ENCODE results near the gene TMEM165. TPM values are rescaled to one million over a fixed set of nuclear protein-coding genes. Genes with fewer than 3 reads are reported as not detected.

The TMEM165 gene
- total and polyA plus RNA-seq, 9 of the 15 experiments (the other 6 are each of a cell fraction or from before 2014, with no cell fraction given), result 21.3 to 145 (median 96.8) TPM

DNA sequence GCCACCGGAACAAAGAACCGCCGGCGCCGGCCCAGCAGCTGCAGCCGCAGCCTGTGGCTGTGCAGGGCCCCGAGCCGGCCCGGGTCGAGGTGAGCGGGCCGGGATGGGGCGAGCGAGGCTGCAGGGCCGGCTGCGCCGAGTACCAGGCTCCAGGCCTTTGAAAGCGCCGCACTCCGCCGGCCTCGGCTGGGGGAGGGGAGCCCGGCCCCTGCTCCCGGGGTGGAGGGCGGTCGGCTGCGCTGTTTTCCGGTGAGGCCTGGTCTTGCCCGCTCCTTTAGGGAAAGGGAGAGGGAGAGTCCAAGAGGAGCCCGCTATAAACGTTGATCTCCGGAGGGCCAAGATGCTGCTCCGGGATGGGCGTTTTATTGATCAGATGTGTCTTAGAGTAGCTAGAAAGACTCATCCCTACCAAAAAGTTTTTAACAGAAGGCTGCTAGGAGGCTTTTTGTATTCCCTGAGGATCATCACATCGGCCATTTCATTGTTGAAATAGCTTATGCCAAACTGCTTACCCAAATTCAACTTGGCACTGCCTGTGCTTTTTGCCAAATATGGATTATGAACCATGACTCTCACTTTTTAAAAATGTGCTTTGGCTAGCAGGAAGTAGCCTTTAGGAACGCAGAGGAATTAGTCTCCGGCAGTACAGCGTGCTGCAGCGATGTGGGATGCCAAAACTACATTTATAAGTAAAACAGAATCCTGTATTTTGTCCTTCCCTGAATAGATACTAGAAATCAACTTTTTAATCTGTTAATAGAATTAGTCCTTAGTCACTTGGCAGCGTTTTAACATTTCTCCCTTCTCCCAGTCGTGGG is 760 bp downstream of the TMEM165 start (continued):
- no peak for TF ChIP-seq FOXP4 (CRISPR knock-in tag; IDR thresholded peaks at IDR 0.05; ENCODE audit: borderline replicate concordance)
- no peak for TF ChIP-seq ZNF133 (CRISPR knock-in tag; IDR thresholded peaks at IDR 0.05)
- no peak for TF ChIP-seq ZNF655 (CRISPR knock-in tag; IDR thresholded peaks at IDR 0.05)
- TF ChIP-seq THRAP3 (IDR thresholded peaks at IDR 0.05; ENCODE audit: borderline replicate concordance), result no peak
- TF ChIP-seq ZNF740 (CRISPR knock-in tag; IDR thresholded peaks at IDR 0.05), result no peak
- TF ChIP-seq ZNF740 (tag; IDR thresholded peaks at IDR 0.05), result no peak
- TF ChIP-seq TEAD2 (tag; IDR thresholded peaks at IDR 0.05), result no peak
- no peak for TF ChIP-seq CCAR2 (IDR thresholded peaks at IDR 0.05; ENCODE audit: low read depth, low read length)
- TF ChIP-seq FOXK1 (CRISPR knock-in tag; IDR thresholded peaks at IDR 0.05; ENCODE audit: borderline replicate concordance), result 0 out of 2 replicates have a peak, but pooled peaks have one; percentile 32
- peak; percentile 27; the same call in 1 of the 2 replicates for TF ChIP-seq NFE2 (IDR thresholded peaks at IDR 0.05; ENCODE audit: low read depth)
- TF ChIP-seq ARID1B (IDR thresholded peaks at IDR 0.05), result no peak
- TF ChIP-seq COPS2 (conservative IDR thresholded peaks at IDR 0.05), result no peak
- no peak for TF ChIP-seq BRD4 (IDR thresholded peaks at IDR 0.05)
- TF ChIP-seq, protein P1, sequence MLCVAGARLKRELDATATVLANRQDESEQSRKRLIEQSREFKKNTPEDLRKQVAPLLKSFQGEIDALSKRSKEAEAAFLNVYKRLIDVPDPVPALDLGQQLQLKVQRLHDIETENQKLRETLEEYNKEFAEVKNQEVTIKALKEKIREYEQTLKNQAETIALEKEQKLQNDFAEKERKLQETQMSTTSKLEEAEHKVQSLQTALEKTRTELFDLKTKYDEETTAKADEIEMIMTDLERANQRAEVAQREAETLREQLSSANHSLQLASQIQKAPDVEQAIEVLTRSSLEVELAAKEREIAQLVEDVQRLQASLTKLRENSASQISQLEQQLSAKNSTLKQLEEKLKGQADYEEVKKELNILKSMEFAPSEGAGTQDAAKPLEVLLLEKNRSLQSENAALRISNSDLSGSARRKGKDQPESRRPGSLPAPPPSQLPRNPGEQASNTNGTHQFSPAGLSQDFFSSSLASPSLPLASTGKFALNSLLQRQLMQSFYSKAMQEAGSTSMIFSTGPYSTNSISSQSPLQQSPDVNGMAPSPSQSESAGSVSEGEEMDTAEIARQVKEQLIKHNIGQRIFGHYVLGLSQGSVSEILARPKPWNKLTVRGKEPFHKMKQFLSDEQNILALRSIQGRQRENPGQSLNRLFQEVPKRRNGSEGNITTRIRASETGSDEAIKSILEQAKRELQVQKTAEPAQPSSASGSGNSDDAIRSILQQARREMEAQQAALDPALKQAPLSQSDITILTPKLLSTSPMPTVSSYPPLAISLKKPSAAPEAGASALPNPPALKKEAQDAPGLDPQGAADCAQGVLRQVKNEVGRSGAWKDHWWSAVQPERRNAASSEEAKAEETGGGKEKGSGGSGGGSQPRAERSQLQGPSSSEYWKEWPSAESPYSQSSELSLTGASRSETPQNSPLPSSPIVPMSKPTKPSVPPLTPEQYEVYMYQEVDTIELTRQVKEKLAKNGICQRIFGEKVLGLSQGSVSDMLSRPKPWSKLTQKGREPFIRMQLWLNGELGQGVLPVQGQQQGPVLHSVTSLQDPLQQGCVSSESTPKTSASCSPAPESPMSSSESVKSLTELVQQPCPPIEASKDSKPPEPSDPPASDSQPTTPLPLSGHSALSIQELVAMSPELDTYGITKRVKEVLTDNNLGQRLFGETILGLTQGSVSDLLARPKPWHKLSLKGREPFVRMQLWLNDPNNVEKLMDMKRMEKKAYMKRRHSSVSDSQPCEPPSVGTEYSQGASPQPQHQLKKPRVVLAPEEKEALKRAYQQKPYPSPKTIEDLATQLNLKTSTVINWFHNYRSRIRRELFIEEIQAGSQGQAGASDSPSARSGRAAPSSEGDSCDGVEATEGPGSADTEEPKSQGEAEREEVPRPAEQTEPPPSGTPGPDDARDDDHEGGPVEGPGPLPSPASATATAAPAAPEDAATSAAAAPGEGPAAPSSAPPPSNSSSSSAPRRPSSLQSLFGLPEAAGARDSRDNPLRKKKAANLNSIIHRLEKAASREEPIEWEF (CRISPR knock-in tag; IDR thresholded peaks at IDR 0.05), result no peak
- TF ChIP-seq, protein P2, sequence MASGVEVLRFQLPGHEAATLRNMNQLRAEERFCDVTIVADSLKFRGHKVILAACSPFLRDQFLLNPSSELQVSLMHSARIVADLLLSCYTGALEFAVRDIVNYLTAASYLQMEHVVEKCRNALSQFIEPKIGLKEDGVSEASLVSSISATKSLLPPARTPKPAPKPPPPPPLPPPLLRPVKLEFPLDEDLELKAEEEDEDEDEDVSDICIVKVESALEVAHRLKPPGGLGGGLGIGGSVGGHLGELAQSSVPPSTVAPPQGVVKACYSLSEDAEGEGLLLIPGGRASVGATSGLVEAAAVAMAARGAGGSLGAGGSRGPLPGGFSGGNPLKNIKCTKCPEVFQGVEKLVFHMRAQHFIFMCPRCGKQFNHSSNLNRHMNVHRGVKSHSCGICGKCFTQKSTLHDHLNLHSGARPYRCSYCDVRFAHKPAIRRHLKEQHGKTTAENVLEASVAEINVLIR (CRISPR knock-in tag; IDR thresholded peaks at IDR 0.05), result no peak
- TF ChIP-seq, protein P3, sequence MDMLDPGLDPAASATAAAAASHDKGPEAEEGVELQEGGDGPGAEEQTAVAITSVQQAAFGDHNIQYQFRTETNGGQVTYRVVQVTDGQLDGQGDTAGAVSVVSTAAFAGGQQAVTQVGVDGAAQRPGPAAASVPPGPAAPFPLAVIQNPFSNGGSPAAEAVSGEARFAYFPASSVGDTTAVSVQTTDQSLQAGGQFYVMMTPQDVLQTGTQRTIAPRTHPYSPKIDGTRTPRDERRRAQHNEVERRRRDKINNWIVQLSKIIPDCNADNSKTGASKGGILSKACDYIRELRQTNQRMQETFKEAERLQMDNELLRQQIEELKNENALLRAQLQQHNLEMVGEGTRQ (CRISPR knock-in tag; IDR thresholded peaks at IDR 0.05), result no peak
